ENCODE measurements around the gene CFAP107.

DNA sequence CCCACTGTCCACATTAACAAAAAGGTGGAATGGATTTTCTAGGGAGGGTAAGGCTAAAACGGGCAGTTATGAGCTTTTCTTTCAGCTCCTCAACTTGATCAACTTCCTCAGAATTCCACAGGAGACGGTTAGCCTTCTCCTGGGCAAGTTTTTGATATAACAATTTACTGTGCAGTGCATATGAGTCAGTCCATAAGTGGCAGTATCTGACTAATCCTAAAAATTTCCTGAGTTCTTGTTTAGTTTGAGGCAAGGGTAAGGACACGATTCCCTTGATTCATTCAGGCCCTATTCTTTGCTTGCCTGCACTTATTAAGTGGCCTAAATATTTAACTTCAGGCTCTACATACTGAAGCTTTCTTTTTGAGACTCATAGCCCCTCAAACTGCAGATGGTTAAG, 36.3 kb upstream of the CFAP107 start:
- no peak for TF ChIP-seq FOXM1 (IDR thresholded peaks at IDR 0.05; ENCODE audit: borderline replicate concordance)
- TF ChIP-seq SUZ12 (IDR thresholded peaks at IDR 0.05), result no peak
- no peak for TF ChIP-seq SP1 (IDR thresholded peaks at IDR 0.05)
- no peak for TF ChIP-seq CTBP1 (IDR thresholded peaks at IDR 0.05; ENCODE audit: borderline replicate concordance)
- no peak for TF ChIP-seq HDGF (IDR thresholded peaks at IDR 0.05; ENCODE audit: borderline replicate concordance)
- TF ChIP-seq ARNT (IDR thresholded peaks at IDR 0.05), result no peak
